AG10803 (cell line): ENCODE results near the gene CNTFR.

Experiments
- DNase-seq: peaks from one replicate; pipeline ENCODE4 v3.0.0; 2010; ENCODE audit warnings: low read depth
- H3K4me3 ChIP-seq: 2 replicates; pipeline ENCODE4 v1.5.1; 2011; ENCODE audit warnings: mild to moderate bottlenecking, low read length, control low read depth
- CTCF ChIP-seq: conservative IDR thresholded peaks from 2 replicates; pipeline ENCODE4 v1.5.1; 2011; ENCODE audit warnings: mild to moderate bottlenecking, low read length, control low read depth, inconsistent platforms

CNTFR gene

GRCh38 chr9:34559624-34560455 is 29.7 kb downstream of the CNTFR start:
- no peak for TF ChIP-seq CTCF

GRCh38 chr9:34558919-34559623 is 30.5 kb downstream of the CNTFR start:
- H3K4me3 ChIP-seq = no peak overlapping the region
- DNase-seq = no peak
- TF ChIP-seq CTCF = no peak

More at GRCh38 chr9:34559624-34560455, 29.7 kb downstream of the CNTFR start:
- no peak overlapping the region for H3K4me3 ChIP-seq
- peak; percentile 59 for DNase-seq

GRCh38 chr9:34558364-34558763 is 31.2 kb downstream of the CNTFR start:
- TF ChIP-seq CTCF = no peak
- H3K4me3 ChIP-seq = no peak overlapping the region
- DNase-seq = no peak

- no peak for TF ChIP-seq CTCF
These were observed 31.9 kb downstream of the CNTFR start for GRCh38 chr9:34557426-34558321.

GRCh38 chr9:34556949-34557348 is 32.6 kb downstream of the CNTFR start:
- H3K4me3 ChIP-seq = no peak overlapping the region
- DNase-seq = no peak
- no peak for TF ChIP-seq CTCF

More at GRCh38 chr9:34557426-34558321, 31.9 kb downstream of the CNTFR start:
- no peak overlapping the region for H3K4me3 ChIP-seq
- DNase-seq = no peak

GRCh38 chr9:34555936-34556525 is 33.5 kb downstream of the CNTFR start:
- TF ChIP-seq CTCF = no peak
- no peak overlapping the region for H3K4me3 ChIP-seq

More at GRCh38 chr9:34555936-34556525, 33.5 kb downstream of the CNTFR start:
- no peak for DNase-seq
